ENCODE measurements around the gene CALY.
"Not testable (repeated sequence)": the region's sequence is repeated elsewhere in the genome, so short reads cannot be mapped to it uniquely, and the experiment has no call there.

CALY gene

DNA sequence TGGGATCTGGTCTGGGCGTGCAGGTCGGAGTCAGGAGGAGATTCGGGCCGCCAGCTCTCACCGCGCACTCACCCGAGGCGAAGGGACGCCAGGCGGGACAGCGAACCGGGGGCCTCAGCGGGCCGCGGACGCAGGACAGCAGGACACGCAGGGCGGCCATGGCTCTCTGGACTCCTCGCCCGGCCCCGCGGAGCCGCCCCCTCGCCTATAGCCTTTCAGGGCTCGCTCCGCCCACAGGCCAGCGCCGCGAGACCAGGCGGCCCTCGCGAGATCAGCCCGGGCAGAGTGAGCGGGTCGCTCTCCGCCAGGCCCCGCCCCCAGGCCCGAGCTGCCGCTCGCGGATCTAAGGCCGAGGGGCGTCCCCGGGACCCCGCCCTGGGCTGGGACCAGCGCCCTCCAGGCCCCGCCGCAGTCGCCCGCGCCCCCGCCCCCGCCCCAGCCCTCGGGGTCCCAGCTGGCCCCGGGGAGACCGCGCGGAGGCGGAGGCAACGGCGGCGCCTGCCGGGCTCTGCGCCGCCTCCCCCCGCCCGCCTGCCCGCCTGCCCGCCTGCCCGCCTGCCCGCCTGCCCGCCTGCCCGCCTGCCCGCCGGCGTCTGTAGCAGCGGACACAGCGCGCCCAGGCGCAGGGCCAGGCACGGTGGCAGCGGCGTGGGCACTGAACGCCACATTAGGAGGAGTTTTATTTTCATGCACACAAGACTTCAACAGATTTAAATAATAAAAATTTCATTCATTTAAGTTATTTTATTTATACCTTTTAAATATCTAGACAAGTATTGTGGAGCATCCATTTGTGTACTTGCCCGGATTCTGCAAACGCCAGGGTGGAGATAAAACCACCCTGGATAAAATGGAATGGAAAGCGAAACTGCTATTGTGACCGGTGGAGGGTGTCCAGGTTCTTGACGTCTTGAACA lies 36.7 kb upstream of the CALY start, which contains the start of gene ECHS1:
Gene ECHS1 (minus strand): TSS at position 181 of the 917 bp plus-strand sequence. CDS start 21 bp downstream, at position 160.
- TF ChIP-seq, protein P1, sequence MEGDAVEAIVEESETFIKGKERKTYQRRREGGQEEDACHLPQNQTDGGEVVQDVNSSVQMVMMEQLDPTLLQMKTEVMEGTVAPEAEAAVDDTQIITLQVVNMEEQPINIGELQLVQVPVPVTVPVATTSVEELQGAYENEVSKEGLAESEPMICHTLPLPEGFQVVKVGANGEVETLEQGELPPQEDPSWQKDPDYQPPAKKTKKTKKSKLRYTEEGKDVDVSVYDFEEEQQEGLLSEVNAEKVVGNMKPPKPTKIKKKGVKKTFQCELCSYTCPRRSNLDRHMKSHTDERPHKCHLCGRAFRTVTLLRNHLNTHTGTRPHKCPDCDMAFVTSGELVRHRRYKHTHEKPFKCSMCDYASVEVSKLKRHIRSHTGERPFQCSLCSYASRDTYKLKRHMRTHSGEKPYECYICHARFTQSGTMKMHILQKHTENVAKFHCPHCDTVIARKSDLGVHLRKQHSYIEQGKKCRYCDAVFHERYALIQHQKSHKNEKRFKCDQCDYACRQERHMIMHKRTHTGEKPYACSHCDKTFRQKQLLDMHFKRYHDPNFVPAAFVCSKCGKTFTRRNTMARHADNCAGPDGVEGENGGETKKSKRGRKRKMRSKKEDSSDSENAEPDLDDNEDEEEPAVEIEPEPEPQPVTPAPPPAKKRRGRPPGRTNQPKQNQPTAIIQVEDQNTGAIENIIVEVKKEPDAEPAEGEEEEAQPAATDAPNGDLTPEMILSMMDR (IDR thresholded peaks at IDR 0.05; ENCODE audit: low read depth, low read length), result no peak
- DNase-seq (ENCODE audit: low read depth in 2 of 2), result peak; percentile 89 to 92

GRCh38 chr10:133372507-133372906 lies 35.8 kb upstream of the CALY start:
- DNase-seq (ENCODE audit: low read depth in 2 of 2), result no peak
- peak overlapping the region; percentile 69 to 92 for H3K4me3 ChIP-seq (replicated peaks in 1 of 2; ENCODE audit: low read depth in 2 of 2, low read length in 2 of 2)
- TF ChIP-seq, protein P1 (IDR thresholded peaks at IDR 0.05; ENCODE audit: low read depth, low read length), result no peak

More for the DNA sequence above, 36.7 kb upstream of the CALY start, which contains the start of gene ECHS1:
- peak within 1 kb of the TSS; percentile 69 to 92 for H3K4me3 ChIP-seq (replicated peaks in 1 of 2; ENCODE audit: low read depth in 2 of 2, low read length in 2 of 2)

DNA sequence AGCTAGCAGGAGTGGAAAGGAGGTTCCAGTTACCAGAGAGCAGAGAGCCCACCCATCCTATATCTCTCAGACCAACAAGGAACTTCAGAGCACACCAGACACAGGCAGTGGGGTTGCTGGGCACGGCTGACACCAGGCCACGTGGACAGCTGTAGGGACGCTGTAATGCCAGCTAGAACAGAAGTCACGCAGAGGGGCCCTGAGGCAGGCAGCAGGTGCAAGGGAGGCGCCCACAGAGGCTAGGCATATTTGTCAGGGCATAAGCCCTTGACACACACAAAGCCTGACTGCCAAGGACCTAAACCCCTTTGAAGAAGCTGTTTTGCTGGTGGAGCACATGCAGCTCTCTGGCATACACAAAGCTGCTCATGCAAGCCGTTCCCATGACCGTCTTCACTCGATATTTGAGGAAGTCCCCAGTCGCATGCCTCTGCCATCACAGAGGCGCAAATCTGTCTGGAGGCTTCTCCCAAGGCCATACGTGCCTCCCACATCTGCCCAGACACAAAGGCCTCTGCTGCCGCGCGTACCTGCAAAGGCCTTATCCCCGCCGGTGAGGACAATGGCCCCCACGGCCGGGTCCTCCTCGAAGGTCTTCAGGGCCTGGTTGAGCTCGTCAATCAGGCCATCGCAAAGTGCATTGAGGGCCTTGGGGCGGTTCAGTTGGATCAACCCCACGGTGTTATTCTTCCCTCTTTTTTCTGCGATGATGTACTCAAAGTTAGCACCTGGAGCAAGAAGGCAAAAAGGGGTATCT lies 33.5 kb upstream of the CALY start:
- TF ChIP-seq, protein P1 (IDR thresholded peaks at IDR 0.05; ENCODE audit: low read depth, low read length), result no peak
- no peak for DNase-seq (ENCODE audit: low read depth in 2 of 2)
- no peak overlapping the region for H3K4me3 ChIP-seq (replicated peaks in 1 of 2; ENCODE audit: low read depth in 2 of 2, low read length in 2 of 2)

- no peak overlapping the region for H3K4me3 ChIP-seq (replicated peaks in 1 of 2; ENCODE audit: low read depth in 2 of 2, low read length in 2 of 2)
- TF ChIP-seq, protein P1 (IDR thresholded peaks at IDR 0.05; ENCODE audit: low read depth, low read length), result no peak
- no peak for DNase-seq (ENCODE audit: low read depth in 2 of 2)
Observed at GRCh38 chr10:133368153-133368552, 31.5 kb upstream of the CALY start.

- not testable (repeated sequence) for H3K4me3 ChIP-seq (replicated peaks in 1 of 2; ENCODE audit: low read depth in 2 of 2, low read length in 2 of 2); DNase-seq (ENCODE audit: low read depth in 2 of 2)
Observed at GRCh38 chr10:133367461-133367860, 30.8 kb upstream of the CALY start.

- H3K4me3 ChIP-seq (replicated peaks in 1 of 2; ENCODE audit: low read depth in 2 of 2, low read length in 2 of 2), result no peak overlapping the region
- TF ChIP-seq, protein P1 (IDR thresholded peaks at IDR 0.05; ENCODE audit: low read depth, low read length), result no peak
- DNase-seq (ENCODE audit: low read depth in 2 of 2), result no peak
Observed at GRCh38 chr10:133366751-133367150, 30.1 kb upstream of the CALY start.

- H3K4me3 ChIP-seq (replicated peaks in 1 of 2; ENCODE audit: low read depth in 2 of 2, low read length in 2 of 2), result no peak overlapping the region
- DNase-seq (ENCODE audit: low read depth in 2 of 2), result no peak
- TF ChIP-seq, protein P1 (IDR thresholded peaks at IDR 0.05; ENCODE audit: low read depth, low read length), result no peak
Observed at GRCh38 chr10:133366130-133366478, 29.4 kb upstream of the CALY start.

Measured in cardiac fibroblast (primary cell).